SKM-1 treated with dmso at 0.1 percent for 144 hours (cell line): Measurements from ENCODE around the gene CLPSL1.
A peak's percentile ranks its signal among the peaks of the same experiment; 100 is the strongest.

Experiments
- DNase-seq: peaks from one replicate; lab custom pipeline; 2025; ENCODE audit not compliant: unreplicated experiment; lab: John Stamatoyannopoulos, UW

The CLPSL1 gene

GRCh38 chr6:35757456-35758123 is 23.2 kb upstream of the CLPSL1 start:
- DNase-seq = peak; percentile 69

GRCh38 chr6:35759426-35759825 is 21.4 kb upstream of the CLPSL1 start:
- DNase-seq = no peak

GRCh38 chr6:35765739-35766138 is 15.1 kb upstream of the CLPSL1 start:
- no peak for DNase-seq

- DNase-seq = no peak
Observed at GRCh38 chr6:35769211-35769610, 11.6 kb upstream of the CLPSL1 start.

GRCh38 chr6:35771343-35771627 is 9.5 kb upstream of the CLPSL1 start:
- DNase-seq = no peak

- DNase-seq = no peak
Observed at GRCh38 chr6:35774116-35774794, 6.6 kb upstream of the CLPSL1 start.

GRCh38 chr6:35775031-35775430 is 5.8 kb upstream of the CLPSL1 start:
- DNase-seq = no peak

GRCh38 chr6:35776364-35777215 is 4.2 kb upstream of the CLPSL1 start, which contains the start of gene CLPSL2:
Gene CLPSL2 (plus strand): TSS chr6:35776598. CDS start chr6:35776619, 21 bp downstream.
- DNase-seq = peak; percentile 8

- no peak for DNase-seq
Observed at GRCh38 chr6:35777356-35778102, 3.3 kb upstream of the CLPSL1 start.

GRCh38 chr6:35778437-35778836 is 2.4 kb upstream of the CLPSL1 start:
- DNase-seq = no peak

- DNase-seq = no peak
Observed at GRCh38 chr6:35781290-35781689, 471 bp downstream of the CLPSL1 start.

GRCh38 chr6:35782424-35782823 is 1.6 kb downstream of the CLPSL1 start:
- no peak for DNase-seq

GRCh38 chr6:35784200-35784599 is 3.4 kb downstream of the CLPSL1 start:
- no peak for DNase-seq

GRCh38 chr6:35786272-35786671 is 5.5 kb downstream of the CLPSL1 start:
- DNase-seq = no peak

GRCh38 chr6:35786810-35787209 is 6.0 kb downstream of the CLPSL1 start:
- no peak for DNase-seq

- DNase-seq = no peak
Observed at GRCh38 chr6:35787266-35788218, 6.7 kb downstream of the CLPSL1 start.

- DNase-seq = no peak
Observed at GRCh38 chr6:35788423-35788982, 7.7 kb downstream of the CLPSL1 start.

- DNase-seq = no peak
Observed at GRCh38 chr6:35790683-35791082, 9.9 kb downstream of the CLPSL1 start.

- DNase-seq = no peak
Observed at GRCh38 chr6:35794536-35795452, 14.0 kb downstream of the CLPSL1 start.
